NB4 (cell line): Measurements from ENCODE around the gene OR13H1.

Source experiments
- MYC ChIP-seq: IDR thresholded peaks from 2 replicates; pipeline ENCODE4 v1.6.1; 2011; ENCODE audit warnings: low read depth, low read length
- POLR2A ChIP-seq: IDR thresholded peaks from 2 replicates; pipeline ENCODE4 v1.6.1; 2011; ENCODE audit warnings: mild to moderate bottlenecking; ENCODE audit not compliant: insufficient read length; ENCODE audit errors: extremely low read depth
- TF ChIP-seq, protein P1 (sequence below): IDR thresholded peaks from one replicate; pipeline ENCODE4 v1.5.1; 2012; ENCODE audit warnings: low read depth, low read length

DNA sequence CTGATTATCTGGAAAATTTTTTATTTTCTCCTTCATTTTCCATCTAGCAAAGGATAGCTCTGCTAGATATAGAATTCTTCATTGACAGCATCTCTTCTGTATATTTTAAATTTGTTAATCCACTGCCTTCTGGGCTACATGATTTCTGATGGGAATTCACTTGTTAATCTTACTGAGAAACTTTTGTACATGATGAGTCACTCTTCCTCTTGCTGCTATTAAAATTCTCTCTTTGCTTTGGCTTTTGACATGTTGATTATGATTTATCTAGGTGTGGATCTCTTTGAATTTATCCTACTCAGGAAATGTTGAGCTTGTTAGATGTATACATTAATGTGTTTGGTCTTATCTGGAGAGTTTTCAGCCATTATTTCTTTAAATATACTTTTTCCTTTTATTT is 27.5 kb downstream of the OR13H1 start:
- TF ChIP-seq, protein P1, sequence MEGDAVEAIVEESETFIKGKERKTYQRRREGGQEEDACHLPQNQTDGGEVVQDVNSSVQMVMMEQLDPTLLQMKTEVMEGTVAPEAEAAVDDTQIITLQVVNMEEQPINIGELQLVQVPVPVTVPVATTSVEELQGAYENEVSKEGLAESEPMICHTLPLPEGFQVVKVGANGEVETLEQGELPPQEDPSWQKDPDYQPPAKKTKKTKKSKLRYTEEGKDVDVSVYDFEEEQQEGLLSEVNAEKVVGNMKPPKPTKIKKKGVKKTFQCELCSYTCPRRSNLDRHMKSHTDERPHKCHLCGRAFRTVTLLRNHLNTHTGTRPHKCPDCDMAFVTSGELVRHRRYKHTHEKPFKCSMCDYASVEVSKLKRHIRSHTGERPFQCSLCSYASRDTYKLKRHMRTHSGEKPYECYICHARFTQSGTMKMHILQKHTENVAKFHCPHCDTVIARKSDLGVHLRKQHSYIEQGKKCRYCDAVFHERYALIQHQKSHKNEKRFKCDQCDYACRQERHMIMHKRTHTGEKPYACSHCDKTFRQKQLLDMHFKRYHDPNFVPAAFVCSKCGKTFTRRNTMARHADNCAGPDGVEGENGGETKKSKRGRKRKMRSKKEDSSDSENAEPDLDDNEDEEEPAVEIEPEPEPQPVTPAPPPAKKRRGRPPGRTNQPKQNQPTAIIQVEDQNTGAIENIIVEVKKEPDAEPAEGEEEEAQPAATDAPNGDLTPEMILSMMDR = no peak
- TF ChIP-seq POLR2A (no peak), MYC (no peak)
